ENCODE measurements around the gene AGT. TPM values are rescaled to one million over a fixed set of nuclear protein-coding genes. Genes with fewer than 3 reads are reported as not detected.

The AGT gene
- total RNA-seq, 2 experiments from 2014 or later: not detected

DNA sequence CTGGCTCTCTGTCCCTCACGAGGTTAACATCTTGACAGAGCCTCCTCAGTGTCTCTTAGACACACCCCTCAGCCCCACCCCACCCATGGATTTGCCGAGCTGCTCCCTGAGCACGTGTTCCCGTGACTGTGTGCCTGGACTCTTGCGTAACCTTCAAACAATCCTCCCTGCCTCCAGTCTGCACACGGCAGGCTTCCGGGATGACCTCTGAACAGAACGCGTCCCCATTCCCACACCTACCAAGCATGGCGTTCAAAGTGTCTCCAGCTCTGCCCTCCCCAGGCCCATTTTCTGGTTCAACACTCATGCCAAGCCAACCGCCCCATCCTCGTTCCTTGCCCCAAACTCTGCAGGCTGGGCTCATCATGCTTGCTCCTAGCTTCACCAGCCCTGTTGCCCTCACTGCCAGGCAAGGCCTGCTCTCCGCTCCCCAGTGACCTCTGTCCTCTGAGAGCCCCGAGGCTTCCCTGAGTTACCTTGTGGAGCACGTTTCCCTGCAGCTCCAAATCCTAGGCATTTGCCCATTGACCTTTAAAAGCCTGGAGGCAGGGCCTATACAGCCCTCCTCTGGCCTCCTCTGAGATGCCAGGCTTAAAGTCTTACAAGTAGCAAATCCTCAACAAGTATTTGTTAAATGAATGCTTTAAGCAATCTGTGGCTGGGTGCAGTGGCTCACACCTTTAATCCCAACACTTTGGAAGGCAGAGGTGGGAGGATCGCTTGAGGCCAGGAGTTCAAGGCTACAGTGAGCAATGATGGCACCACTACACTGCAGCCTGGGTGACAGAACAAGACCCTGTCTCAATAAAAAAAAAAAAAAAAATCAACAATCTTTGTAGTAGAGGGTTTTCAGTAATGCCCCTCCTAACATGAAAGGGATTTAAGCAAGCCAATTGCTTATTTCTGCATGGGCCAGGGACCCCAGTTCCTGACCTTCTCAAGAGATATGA is 5.0 kb downstream of the AGT start:
- Mint-ChIP-seq H3K36me3 (ENCODE audit: low read depth) (no peaks in the 10 kb centered on the region), H3K27me3 (no peaks in the 10 kb centered on the region), H3K4me1 (peaks cover 7% of the 10 kb centered on the region), H3K4me3 (no peak overlapping the region), H3K27ac (no peak overlapping the region), H3K9me3 (no peaks in the 10 kb centered on the region)
- ChIA-PET CTCF (no interaction called here), POLR2A (no interaction called here)
- no peak for DNase-seq

DNA sequence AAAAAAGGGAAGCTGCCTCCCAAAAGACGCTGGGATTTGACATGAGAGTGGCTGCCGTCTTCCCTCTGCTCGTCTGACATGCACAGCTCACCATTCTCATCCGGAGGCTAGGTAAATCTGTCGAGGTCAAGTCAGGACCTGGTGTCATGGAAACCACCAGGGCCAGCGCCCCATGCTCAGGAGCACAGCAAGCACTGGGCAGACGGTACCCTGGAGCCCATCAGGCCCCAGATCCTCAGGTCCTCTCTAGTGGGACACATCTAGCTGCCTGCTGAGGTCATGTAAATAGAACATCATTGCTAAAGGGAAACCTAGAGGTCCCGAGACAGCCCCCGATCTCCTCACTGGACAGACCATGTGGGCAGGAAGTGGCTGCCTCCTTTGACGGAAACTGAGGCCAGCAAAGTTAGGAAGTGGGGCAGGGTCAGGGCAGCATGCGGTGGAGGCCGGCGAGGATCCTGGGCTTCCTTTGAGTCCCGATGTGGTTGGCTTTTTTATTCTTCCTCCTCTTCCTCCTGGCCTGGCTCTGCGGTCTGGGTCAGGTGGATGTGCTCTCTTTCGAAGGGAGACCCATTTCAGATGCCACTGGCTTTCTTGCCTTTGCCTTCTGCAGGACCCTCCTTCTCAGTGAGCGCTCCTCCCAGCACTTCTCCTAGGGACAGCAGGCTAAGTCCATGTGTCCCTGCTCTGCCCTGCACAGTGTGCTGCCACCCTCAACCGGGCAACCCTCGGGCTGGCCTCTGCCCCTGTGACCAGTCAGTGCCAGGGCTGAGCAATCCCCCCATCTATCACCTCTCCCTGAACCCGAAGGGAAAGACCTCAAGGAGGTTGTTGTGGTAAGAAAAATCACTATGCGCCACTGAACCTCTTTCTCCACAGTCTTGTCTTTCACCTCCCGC is 5.9 kb downstream of the AGT start:
- ChIA-PET CTCF (no interaction called here), POLR2A (no interaction called here)
- no peaks in the 10 kb centered on the region for H3K36me3 Mint-ChIP-seq (ENCODE audit: low read depth)
- H3K27ac Mint-ChIP-seq: no peak overlapping the region
- no peak for DNase-seq
- H3K4me3 Mint-ChIP-seq: no peak overlapping the region
- H3K4me1 Mint-ChIP-seq: peaks cover 7% of the 10 kb centered on the region
- no peaks in the 10 kb centered on the region for H3K9me3 Mint-ChIP-seq
- no peaks in the 10 kb centered on the region for H3K27me3 Mint-ChIP-seq

DNA sequence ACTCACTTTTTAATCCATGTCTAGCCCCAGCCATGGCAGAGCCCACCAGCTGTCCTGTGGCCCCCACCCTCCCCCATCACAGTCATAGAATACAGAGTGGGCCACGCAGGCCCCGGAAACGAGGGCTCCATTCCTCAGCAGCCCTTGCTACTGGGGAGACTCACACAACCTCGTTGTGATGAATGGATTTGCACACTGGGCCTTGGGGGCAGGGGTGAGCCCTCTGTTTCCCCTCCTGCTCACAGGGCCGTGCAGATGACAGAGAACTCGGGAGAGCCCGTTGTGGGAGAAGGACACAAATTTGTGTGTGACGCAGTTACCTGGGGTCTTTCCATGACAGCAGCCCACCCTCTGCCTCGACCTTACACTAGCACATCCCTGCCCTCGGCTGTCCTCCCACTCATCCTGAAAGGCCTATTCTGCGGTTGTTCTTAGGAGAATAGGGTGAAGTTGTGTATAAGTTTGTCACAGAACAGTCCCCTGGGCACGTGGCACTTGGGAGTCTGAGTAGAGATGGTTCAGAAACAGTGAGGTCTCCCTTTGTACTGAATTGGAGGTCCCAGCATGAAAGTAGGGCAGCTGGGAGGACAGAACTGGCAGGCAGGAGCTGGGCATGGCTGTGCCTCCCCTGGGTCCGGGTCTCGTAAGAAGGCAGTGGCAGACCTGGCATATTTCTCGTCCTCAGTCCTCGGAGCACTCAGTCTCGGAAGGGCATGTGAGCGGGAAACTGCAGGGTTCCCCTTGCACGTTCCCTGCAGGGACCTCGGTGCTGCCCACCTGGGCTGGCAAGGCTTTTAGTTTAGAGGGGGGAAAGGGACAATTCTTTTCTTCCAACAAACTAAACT is 6.8 kb downstream of the AGT start:
- Mint-ChIP-seq H3K27me3 (no peaks in the 10 kb centered on the region), H3K4me3 (no peak overlapping the region), H3K4me1 (peaks cover 7% of the 10 kb centered on the region), H3K27ac (no peak overlapping the region), H3K36me3 (ENCODE audit: low read depth) (no peaks in the 10 kb centered on the region), H3K9me3 (no peaks in the 10 kb centered on the region)
- POLR2A ChIA-PET: no interaction called here
- CTCF ChIA-PET: no interaction called here
- no peak for DNase-seq

DNA sequence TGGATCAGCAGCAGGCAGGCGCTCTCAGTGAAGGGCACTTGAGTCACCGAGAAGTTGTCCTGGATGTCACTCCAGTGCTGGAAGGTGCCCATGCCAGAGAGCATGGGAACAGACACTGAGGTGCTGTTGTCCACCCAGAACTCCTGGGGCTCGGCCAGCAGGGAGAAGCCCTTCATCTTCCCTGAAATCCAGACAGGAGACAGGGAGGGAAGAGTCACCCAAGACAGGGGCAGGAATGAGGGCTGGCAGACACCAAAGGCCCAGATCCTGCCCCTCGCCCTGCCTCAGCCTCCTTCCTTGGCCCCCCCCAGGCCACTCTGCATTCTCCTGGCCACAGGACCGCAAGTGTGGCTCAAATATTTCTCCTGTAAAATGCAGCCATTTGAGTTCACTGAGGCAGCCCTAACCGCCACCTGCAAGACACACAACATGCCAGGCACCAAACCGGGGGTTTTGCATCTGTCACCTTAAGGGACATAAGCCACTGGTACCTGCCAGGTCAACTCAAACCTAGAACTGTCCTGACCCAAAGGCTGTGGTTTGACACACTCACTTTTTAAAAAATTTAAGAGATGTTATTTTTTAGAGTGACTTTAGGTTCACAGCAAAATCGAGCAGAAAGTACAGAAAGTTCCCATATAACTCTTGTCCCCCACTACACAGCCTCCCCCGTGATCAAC is 7.8 kb downstream of the AGT start:
- H3K27me3 Mint-ChIP-seq: no peaks in the 10 kb centered on the region
- ChIA-PET POLR2A (no interaction called here), CTCF (no interaction called here)
- no peak overlapping the region for H3K4me3 Mint-ChIP-seq
- no peaks in the 10 kb centered on the region for H3K36me3 Mint-ChIP-seq (ENCODE audit: low read depth)
- no peak overlapping the region for H3K27ac Mint-ChIP-seq
- no peak for DNase-seq
- no peaks in the 10 kb centered on the region for H3K9me3 Mint-ChIP-seq
- peaks cover 7% of the 10 kb centered on the region for H3K4me1 Mint-ChIP-seq

DNA sequence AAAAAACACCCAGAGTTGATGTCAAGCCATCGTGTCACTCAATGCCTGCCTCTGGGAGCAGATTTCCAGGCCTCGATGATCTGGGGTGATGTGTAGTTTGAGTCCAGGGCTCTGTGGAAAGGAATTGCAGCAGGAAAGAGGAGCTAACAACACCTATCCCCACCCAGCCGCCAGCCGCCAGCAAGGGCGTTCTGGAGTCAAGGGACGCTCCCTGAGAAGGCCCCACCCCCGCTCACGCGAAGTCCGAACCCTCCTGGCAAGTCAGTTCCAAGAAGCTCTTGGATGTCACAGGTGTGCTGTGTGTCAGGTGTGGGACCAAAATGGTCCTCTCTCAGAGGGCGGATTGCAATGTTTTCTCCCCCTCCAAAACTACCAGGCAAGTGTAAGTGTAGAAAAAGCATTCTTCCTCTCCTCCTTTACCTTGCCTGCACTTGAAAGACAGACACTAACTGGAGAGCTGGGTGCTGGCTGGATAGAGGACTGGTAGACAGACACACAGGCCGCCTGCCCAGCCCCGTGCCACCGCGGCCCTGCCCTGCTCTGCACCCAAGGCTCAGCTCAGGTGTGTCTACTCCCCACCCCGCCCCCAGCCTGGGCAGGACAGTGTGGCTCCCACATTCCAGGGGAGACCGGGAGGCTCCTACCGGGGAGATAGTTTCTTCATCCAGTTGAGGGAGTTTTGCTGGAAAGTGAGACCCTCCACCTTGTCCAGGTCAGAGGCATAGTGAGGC is 8.5 kb downstream of the AGT start:
- ChIA-PET CTCF (no interaction called here), POLR2A (no interaction called here)
- DNase-seq: no peak
- Mint-ChIP-seq H3K9me3 (no peaks in the 10 kb centered on the region), H3K36me3 (ENCODE audit: low read depth) (no peaks in the 10 kb centered on the region), H3K4me1 (peaks cover 7% of the 10 kb centered on the region), H3K27ac (no peak overlapping the region), H3K27me3 (no peaks in the 10 kb centered on the region), H3K4me3 (no peak overlapping the region)

DNA sequence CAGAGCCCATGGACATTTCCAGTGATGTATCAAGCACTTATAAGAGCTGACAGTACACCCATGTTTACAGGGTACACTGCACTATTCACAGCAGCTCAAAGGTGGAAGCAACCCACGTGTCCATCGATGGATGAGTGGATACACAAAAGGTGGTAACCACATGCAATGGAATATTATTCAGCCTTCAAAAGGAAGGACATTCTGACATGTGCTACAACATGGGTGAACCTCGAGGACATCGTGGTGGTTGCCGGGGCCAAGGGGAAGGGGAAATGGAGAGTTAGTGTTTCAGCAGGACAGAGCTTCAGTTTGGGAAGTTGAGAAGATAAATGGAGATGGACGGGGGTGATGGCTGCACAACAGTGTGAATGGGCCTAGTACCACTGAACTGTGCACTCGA is 9.1 kb downstream of the AGT start:
- H3K36me3 Mint-ChIP-seq (ENCODE audit: low read depth): no peaks in the 10 kb centered on the region
- no peak for DNase-seq
- no peak overlapping the region for H3K4me3 Mint-ChIP-seq
- no peaks in the 10 kb centered on the region for H3K27me3 Mint-ChIP-seq
- H3K27ac Mint-ChIP-seq: no peak overlapping the region
- H3K4me1 Mint-ChIP-seq: peaks cover 7% of the 10 kb centered on the region
- no peaks in the 10 kb centered on the region for H3K9me3 Mint-ChIP-seq
- POLR2A ChIA-PET: no interaction called here
- CTCF ChIA-PET: no interaction called here

DNA sequence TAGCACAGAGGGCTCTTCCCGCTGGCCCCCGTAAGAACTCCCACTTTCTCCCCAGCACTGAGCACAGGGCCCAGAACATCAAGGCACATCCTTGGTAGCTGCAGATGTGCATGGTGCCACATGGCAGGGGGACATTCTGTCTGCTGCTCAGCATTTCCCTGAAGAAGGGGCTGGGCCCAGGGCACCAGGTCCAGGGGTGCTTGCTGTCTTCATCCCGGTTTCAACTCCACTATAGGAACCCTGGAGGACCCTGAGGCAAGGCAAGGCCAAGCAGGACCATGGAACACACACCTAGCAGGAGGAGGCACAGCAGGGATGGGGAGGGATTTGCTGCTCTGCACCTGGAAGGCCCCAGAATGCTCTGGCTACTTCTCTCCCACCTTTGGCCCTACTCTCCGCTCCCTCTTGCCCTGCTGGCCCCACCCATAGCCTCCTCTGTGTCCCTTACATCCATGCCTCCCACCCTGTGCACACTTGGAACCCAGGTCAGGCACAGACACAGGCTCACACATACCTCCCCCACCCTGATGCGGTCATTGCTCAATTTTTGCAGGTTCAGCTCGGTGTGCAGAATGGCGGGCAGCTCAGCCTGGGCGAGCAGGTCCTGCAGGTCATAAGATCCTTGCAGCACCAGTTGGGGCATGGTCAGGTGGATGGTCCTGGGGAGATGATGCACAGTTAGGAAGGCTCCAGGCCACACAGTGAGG is 10.1 kb downstream of the AGT start:
- H3K27ac Mint-ChIP-seq: no peak overlapping the region
- H3K36me3 Mint-ChIP-seq (ENCODE audit: low read depth): no peaks in the 10 kb centered on the region
- CTCF ChIA-PET: no interaction called here

DNA sequence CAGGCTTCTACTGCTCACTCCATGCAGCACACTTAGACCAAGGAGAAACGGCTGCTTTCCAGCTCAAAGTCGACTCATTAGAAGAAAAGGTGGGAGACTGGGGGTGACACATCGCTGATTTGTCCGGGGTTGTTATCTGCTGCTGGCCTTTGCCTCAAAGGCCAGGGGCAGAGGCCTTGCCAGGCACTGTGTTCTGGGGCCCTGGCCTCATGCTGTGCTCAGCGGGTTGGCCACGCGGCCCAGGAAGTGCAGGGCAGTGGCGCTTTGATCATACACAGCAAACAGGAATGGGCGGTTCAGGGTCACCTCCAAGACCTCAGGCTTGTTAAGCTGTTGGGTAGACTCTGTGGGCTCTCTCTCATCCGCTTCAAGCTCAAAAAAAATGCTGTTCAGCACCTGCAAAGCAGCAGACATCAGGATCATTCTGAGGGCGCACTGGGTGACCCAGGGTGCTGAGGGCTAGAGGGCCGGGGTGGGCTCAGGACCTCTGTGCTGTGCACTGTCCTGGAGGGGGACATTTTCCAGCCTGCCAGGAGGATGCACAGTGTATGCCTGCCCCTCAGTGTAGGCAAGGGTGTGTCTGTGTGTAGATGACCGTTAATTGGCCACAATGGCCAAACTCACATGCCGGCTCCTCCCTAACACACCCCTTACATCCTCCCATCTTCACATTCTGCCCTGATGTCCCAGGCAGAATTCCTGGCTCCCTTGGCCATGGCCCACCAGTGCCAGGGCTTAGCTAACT is 10.8 kb downstream of the AGT start:
- no peaks in the 10 kb centered on the region for H3K36me3 Mint-ChIP-seq (ENCODE audit: low read depth)
- no peak overlapping the region for H3K27ac Mint-ChIP-seq
- peaks cover under 1% of the 10 kb centered on the region for H3K4me1 Mint-ChIP-seq
- no peaks in the 10 kb centered on the region for H3K9me3 Mint-ChIP-seq
- H3K27me3 Mint-ChIP-seq: peaks cover 2% of the 10 kb centered on the region
- H3K4me3 Mint-ChIP-seq: no peak overlapping the region
- ChIA-PET CTCF (no interaction called here), POLR2A (no interaction called here)
- DNase-seq: no peak

More for the DNA sequence above, 10.1 kb downstream of the AGT start:
- H3K9me3 Mint-ChIP-seq: no peaks in the 10 kb centered on the region
- POLR2A ChIA-PET: no interaction called here
- H3K4me1 Mint-ChIP-seq: peaks cover 7% of the 10 kb centered on the region
- H3K27me3 Mint-ChIP-seq: peaks cover 2% of the 10 kb centered on the region
- H3K4me3 Mint-ChIP-seq: no peak overlapping the region
- no peak for DNase-seq

DNA sequence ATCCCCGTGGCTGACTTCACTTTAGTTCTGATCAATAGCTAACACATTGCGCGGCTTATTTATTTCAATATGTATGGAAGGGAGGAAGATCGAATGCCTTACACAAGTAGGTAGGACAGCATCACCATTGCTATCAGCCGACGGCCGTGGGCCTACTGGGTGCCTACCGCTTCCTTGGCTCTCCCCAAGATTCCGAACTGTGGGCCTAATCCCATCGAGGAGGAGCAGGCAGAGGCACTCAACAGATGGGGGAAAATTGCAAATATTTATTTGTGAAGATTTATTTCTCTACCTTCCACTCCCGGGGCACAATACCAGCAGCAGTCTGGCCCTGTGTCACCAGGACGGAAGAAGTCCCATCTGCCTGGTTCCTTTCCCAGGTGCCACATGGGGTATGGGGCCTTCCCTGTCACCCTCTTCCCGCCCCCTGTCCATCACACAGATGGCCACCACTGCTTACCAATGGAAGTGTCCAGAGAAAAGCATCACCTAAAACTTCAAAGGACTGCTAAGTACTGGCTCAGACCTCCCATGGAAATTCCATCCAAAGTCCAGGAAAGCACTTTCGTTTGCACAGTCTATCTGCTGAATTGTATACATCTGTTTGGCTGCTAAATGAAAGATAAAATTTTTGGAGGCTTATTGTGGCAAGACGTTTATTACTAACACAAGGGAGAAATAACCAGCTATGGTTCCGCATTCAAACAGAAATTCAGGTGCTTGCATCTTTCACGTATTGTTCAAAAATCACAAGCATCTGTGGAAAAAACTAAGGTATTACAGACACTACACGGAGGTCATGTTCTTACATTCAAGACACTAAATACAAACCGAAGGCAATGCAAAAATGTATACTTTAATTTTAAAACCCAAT is 11.8 kb downstream of the AGT start:
- POLR2A ChIA-PET: no interaction called here
- no peaks in the 10 kb centered on the region for H3K36me3 Mint-ChIP-seq (ENCODE audit: low read depth)
- no peak overlapping the region for H3K4me3 Mint-ChIP-seq
- DNase-seq: no peak
- H3K9me3 Mint-ChIP-seq: no peaks in the 10 kb centered on the region
- H3K4me1 Mint-ChIP-seq: no peaks in the 10 kb centered on the region
- no peak overlapping the region for H3K27ac Mint-ChIP-seq
- CTCF ChIA-PET: no interaction called here
- peaks cover 2% of the 10 kb centered on the region for H3K27me3 Mint-ChIP-seq

DNA sequence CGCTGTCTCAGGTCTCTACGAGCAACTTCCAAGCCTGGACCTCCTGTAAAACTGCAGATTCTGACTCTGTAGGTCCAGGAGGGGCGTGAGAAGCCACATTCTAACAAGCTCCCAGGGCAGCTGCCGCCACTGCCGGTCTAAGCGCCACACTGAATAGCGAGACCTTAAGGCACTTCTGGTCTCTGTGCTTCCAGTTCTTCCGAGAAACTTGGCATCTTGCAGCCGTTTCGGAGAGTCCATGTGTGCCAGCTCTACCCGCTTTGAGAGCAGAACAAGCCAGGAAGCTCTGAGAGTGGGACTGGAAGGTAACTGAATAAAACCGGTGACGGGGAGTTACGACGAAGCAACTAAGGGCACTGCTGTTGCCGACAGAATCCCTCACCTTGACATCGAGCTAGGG is 12.5 kb downstream of the AGT start:
- peaks cover 2% of the 10 kb centered on the region for H3K27me3 Mint-ChIP-seq
- no peak overlapping the region for H3K27ac Mint-ChIP-seq
- ChIA-PET CTCF (no interaction called here), POLR2A (no interaction called here)
- H3K36me3 Mint-ChIP-seq (ENCODE audit: low read depth): no peaks in the 10 kb centered on the region
- H3K4me3 Mint-ChIP-seq: no peak overlapping the region
- DNase-seq: no peak
- no peaks in the 10 kb centered on the region for H3K9me3 Mint-ChIP-seq
- no peaks in the 10 kb centered on the region for H3K4me1 Mint-ChIP-seq

Data from activated CD4-positive, alpha-beta T cell treated with anti-CD3 and anti-CD28 coated beads, Interleukin-2, amount 10 ng/mL, durations not matched to agents 7 days and 5 days (primary cell).